HepG2 (cell line): ENCODE results near the gene GLT1D1.

ENCODE experiments used
- TAF1 ChIP-seq: sonication (generic); formaldehyde crosslinking; IDR thresholded peaks from 2 replicates; pipeline ENCODE4 v1.4.0; 2020; ENCODE audit warnings: missing genetic modification reagents
- YY1 ChIP-seq: IDR thresholded peaks from 2 replicates; pipeline ENCODE4 v1.6.1; 2011; ENCODE audit warnings: low read length, low read depth, moderate library complexity, mild to moderate bottlenecking; ENCODE audit not compliant: insufficient read depth, insufficient replicate concordance
- ZNF274 ChIP-seq: sonication (generic); formaldehyde crosslinking; IDR thresholded peaks from 2 replicates; pipeline ENCODE4 v1.5.1; 2020; ENCODE audit warnings: mild to moderate bottlenecking, missing genetic modification reagents

GRCh38 chr12:128992116-128992515 is 138.8 kb downstream of the GLT1D1 start:
- no peak for TF ChIP-seq YY1
- no peak for TF ChIP-seq ZNF274 (CRISPR knock-in tag)
- no peak for TF ChIP-seq TAF1 (CRISPR knock-in tag)
